Inflammatory macrophage (primary cell): ENCODE measurements around the gene OLIG1.

Experiments
- DNase-seq, 2 donors: peaks; one replicate each; pipeline ENCODE4 v3.0.0-alpha.2; 2020 to 2022

OLIG1 gene

DNA sequence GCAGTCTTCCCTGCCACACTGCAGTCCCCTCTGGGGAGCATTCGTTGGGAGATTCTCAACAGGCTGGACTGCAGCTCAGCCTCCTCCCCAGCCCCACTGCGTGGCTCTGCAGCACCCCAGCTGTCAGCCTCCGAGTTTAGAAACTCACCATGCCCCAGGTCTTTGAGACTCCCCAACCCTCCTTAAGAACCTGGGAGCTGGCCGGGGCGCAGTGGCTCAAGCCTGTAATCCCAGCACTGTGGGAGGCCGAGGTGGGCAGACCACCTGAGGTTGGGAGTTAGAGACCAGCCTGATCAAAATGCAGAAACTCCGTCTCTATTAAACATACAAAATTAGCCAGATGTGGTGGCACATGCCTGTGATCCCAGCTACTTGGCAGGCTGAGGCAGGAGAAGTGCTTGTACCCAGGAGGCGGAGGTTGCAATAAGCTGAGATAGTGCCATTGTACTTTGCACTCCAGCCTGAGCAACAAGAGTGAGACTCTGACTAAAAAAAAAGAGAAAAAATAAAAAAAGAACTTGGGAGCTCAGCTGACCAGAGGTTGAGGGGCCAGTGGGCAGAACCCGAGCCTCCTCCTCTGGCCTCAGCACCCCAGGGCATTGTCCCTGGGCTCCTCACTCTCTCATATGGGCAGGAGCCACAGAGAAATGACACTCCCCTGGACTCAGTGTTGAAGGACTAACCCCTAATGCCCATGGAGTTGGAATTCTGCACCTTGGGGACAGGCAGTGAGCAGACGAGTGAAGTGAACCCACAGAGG lies 38.6 kb upstream of the OLIG1 start:
- no peak for DNase-seq

DNA sequence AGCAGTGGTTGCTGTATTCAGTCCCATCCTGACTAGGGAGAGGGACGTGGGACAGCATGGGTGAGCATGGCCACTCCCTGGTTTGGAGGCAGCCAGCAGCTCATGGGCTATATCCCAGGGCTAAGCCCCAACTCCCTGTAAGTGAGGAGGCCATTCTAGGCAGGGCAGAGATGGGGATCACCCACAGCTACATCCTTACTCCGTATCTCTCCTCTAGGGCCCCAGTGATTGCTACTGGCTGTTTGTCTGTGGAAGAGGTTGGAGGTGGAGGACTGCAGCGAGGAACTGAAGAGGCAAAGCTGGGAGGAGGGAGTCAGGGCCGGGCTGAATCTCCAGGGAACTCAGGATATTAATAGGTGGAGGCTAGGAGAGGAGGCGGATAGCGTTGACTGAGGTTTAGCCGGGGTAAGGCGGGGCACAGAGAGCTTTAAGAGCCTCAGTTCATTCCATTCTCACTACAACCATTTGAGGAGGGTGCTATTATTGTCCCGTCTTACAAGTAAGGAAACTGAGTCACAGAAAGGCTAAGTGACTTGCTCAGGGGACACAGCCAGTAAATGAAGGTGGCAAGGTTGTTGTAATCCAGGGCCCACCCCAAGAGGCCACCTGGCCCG lies 37.4 kb upstream of the OLIG1 start:
- no peak for DNase-seq

DNA sequence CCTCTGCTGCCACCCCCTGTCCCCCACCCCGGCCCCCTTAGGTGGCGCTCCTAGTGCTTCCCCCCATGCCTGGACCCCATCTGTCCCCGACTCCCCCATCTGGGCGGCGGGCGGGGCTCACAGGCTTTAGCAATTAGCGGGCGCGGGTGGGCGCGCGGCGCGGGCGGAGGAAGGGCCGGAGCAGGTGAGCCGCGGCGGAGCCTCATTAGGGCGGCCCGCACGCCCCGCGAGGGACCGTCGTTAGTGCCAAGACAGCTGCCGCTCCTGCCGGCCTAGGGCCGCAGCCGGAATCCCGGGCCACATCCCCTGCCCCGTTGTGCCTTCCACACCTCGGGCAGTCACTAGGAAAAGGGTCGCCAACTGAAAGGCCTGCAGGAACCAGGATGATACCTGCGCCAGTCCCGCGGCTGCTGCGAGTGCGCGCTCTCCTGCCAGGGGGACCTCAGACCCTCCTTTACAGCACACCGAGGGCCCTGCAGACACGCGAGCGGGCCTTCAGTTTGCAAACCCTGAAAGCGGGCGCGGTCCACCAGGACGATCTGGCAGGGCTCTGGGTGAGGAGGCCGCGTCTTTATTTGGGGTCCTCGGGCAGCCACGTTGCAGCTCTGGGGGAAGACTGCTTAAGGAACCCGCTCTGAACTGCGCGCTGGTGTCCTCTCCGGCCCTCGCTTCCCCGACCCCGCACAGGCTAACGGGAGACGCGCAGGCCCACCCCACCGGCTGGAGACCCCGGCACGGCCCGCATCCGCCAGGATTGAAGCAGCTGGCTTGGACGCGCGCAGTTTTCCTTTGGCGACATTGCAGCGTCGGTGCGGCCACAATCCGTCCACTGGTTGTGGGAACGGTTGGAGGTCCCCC lies 36.6 kb upstream of the OLIG1 start:
- DNase-seq = no peak

DNA sequence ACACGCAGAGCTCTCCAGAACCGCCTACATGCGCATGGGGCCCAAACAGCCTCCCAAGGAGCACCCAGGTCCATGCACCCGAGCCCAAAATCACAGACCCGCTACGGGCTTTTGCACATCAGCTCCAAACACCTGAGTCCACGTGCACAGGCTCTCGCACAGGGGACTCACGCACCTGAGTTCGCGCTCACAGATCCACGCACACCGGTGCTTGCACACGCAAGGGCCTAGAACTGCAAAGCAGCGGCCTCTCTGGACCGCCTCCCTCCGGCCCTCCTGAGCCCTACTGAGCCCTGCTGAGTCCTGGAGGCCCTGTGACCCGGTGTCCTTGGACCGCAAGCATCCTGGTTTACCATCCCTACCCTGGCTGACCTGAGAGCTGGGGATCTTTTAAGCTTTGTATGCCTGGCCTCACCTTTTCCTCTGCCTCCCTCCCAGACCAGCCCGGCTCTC lies 36.0 kb upstream of the OLIG1 start:
- no peak for DNase-seq

DNA sequence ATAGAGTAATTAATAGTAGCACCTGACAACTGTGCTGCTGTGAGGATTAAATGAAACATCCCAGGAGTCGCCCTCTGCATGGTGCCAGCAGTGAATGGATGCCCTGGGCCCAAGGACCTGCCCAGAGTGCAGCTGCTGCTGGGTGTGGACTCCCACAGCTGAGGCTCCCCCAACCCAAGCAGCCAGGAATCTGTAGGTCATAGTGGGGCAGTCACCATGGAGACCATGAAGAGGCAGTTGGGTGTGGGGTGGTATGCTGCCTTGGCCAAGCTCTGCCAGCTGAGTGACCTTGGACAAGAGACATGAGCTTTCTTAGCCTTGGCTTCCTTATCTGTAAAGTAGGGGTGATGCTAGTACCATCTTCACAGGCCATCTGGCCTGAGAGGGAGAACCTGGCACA lies 34.8 kb upstream of the OLIG1 start:
- DNase-seq = no peak

DNA sequence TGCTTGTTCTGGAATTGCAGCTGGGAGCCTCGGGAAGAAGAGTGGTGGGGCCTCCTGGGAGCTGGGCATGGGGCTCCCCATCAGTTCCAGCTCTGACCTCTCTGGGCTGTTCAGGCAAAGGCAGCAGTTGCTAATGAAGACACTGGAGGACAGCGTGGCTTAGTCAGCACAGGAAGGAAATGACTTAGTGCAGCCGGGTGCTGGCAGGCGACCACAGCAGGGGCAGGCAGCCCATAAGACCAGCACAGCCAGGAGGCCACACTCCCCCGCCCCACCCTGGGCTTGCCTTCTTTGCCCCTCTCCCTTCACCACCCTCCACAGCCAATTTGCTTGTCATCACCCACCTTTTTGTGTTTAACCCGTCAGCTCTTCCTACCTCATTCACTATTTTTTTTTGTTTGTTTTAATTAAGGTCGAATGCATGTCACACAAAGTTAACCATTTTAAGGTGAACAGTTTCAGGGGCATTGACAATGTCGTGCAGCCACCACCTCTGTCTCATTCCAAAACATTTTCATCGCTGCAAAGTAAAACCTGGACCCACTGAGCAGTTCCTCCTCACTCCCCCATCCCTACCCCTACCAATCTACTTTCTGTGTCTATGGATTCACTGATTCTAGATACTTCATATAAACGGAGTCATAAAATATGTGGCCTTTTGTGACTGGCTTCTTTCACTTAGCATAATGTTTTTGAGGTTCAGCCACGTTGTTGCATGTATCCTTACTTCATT lies 33.3 kb upstream of the OLIG1 start:
- DNase-seq = peak; percentile 58 to 72

DNA sequence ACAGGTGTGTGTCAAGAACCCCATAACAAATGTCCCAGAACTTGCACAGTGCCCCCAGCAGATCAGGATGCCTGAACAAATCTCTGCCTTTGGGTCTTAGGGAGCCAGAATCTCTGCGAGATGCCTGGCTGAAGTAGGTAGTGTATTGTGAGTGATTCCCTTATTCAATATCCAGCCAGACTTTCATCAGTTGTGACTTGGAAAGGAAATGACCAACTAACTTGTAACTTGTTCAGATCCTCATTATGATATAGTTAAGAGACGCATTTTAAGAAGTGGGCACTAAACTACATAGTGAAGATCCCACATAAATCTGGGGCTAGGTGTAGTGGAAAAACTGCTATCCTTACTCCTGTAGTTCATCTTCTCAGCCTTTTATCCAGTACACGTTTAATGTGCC lies 32.4 kb upstream of the OLIG1 start:
- no peak for DNase-seq

DNA sequence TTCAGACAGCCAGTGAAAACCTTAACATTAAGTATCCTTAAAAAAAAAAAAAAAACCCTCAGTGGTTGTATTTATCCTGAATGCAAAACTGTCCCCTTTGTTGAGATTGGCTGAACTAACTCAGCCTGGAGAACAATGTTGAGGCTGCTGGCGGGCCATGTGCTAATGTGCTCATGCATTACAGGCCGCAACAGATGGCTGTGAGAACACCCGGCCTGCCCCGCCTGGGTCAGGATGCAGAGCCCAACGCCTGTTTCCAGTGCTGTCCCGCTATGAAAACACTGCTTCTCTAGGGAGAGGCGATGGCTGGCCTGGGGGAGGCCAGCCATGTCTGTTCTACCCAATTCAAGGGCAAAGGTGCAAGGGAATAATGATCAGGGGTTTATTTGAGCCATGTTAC lies 30.4 kb upstream of the OLIG1 start:
- DNase-seq = no peak

DNA sequence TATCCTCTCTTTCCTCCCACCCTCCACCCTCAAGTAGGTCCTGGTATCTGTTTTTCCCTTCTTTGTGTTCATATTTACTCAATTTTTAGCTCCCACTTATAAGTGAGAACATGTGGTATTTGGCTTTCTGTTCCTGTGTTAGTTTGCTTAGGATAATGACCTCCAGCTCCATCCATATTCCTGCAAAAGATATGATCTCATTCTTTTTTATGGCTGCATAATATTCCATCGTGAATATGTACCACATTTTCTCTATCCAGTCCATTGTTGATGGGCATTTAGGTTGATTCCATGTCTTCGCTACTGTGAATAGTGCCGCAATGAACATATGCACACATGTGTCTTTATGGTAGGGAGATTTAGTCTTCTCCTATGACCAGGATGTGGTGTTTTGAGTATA lies 29.7 kb upstream of the OLIG1 start:
- no peak for DNase-seq

DNA sequence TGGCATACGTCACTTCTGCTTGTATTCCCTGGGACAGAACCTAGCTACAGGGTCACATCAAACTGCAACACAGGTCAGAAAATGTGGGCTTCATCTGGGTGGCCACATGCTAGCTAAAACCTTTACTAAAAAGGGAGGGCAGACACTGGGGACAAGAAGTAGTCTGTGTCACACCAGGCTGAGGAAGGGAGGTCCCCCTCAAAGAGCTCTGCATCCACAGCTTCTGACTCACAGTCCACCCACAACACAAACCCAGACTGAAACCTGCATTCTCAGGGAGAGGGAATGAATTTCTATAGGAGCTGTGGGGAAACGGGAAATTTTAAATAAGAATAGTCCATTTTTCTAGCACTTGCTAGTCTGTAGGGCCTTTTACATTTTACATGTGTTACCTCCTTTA lies 28.0 kb upstream of the OLIG1 start:
- DNase-seq = peak in 1 of 2 donors; percentile 54

DNA sequence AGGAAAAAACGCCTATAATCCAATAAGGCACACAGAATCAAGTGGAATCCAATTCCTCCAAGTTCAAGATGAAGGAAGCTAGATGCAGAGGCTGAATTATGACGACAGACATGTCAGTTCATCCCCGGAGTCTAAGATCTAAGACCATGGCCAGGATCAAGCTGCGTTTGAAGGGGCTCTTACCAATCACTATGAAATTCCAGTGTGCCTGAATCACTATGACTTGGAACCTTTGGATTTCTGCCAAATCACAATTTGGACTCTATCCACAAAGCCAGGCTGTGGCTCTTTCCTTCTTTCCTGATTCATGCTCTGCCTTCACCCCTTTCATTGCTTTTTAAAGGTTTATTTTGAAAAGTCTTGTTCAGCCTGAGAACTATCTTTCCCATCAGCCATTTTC lies 27.1 kb upstream of the OLIG1 start:
- no peak for DNase-seq

DNA sequence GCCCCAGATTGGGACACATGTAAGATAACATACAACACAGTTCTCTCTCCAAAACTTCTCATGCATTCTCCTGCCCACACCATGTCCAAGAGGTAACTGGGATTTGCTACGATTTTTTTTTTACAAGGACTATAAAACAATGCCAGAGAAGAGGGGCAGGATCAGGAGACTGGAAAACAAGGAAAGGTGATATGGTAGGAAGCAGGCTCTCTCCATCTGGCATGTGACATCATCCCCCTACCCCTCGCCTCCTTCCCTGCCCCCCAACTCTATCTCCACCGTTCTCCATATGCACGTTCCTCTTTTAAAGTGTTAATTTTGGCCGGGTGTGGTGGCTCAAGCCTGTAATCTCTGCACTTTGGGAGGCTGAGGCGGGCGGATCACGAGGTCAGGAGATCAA lies 23.5 kb upstream of the OLIG1 start:
- DNase-seq = no peak

DNA sequence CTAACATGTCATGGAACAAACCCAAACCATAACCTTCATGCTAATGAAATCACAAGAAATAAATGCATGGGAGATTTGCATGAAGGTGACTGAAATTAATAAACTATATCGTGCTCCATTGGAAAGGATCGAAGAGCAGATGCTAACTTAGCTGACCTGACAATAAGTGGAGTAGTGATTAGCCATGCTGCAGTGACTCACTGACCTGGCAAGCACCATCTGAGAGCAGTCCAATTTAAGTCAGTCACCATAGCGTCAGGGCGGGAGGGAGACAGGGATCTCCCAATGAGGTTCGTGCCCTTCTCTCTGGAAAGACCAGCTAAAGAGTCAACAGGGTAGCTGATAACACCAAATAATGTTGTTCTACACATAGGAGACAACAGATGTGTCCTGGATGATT lies 22.7 kb upstream of the OLIG1 start:
- no peak for DNase-seq

DNA sequence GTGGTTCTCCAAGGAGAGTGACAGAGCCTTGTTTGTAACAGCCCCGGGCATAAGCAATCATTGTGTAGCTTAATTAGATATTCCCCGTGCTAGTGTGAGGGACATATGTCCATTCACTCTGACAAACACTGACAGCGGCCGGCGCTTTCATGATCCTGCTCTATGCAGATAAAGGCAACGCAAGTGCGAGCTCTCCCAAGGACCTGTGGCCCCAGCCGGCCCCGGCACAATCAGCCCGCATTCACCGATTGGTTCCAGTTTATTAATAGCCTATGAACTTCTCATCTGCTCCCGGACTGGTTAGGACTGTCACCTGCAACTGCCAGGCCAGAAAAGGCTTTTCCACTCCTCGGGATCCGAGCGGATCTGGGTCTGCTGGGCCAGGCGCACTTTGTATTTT lies 18.0 kb upstream of the OLIG1 start:
- no peak for DNase-seq

DNA sequence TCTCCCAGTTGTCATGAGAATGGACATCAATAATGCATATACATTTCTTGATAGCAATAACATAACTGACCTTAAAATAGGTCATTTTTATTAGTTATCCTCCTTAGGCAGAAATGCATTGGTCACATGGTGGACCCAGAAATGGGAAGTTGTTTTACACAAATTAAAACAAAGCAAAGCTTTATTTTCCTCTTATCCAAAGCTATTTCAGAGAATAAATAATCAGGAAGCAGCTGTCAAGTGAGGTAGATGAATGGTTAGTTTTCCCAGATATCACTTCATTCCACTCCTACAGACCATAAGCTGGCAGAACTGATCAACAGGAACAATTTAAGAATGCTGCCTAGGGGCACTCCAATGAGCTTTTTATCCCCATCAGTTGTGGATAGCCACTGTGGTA lies 16.0 kb upstream of the OLIG1 start:
- DNase-seq = no peak

DNA sequence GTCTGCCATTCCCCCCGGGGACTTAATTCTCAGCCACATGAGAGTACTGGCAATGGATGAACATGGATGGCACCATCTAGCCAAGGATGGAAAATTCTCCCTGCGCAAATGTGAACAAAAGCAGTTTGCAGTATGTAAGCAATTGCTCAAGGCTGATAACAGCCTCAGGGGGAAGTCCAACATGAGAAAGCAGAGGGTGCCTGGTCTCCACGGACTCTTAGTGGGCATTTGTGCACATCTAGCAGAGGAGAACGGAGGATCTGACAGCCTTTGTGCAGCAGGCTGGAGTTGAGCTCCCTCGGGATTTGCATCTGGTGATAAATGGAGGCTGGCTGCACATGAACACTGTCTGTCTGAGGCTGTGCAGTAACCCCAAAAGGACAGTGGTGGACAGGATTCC lies 13.9 kb upstream of the OLIG1 start:
- peak; percentile 15 to 53 for DNase-seq

DNA sequence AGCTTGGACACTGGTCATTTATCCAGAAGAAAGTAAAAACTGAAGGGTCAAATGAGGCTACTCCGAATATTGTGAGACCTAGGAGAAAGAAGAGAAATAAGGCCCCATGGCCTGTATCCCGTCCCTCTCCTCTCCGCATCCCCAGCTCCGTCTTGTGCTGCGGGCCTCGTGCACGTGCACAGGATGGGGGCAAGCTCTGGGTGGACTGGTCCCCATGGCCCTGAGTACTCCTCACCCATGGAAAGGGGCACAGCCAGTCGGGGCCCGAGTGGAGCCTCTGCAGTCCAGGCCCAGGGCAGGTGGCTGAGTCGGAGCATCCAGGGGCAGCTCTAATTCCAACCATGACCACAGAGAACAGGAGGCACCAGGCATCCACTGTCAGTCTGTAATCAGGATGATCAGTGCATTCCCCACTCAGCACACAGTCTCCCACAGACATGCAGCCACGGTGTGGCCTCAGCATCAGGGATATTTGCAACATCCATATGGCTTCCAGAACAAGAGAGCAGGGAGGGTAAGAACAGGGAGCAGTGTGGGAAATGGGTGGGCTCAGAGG lies 12.5 kb upstream of the OLIG1 start:
- no peak for DNase-seq

DNA sequence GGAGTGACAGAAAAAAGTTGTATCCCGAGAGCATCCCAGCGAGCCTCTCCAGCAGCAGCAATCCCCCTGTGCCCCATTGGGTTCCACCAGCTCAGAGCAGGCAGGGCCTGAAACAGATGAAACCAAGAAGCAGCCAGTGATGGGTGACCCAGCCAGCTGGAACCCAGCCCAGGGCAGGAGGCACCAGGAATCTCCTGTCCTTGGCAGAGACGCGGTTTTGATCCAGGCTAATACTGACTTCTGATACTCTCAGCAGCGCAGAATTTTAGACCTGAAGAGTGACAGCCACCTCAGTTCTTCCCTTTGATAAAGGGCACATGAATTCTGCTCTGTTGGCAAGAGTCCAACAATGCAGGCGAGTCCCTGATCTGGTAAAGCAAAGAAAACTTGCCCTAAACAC lies 11.4 kb upstream of the OLIG1 start:
- no peak for DNase-seq

DNA sequence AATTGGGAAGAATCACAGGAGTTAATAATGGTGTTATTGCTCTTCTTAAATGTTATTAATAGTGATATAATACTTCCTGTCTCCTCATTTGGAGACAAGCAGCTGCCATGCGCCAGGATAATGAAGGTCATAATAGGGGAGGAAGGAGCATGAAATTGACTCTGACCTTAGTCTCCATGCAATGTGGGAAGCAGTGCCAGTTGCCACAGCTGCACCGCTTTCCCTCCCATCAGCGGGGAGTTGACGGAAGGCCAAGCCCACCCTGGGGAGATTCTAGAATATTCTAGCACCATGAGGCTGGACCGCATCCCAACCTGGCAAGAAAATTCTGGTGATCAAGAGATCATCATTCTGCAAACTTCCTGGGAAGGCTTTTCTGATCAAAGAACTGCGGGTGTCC lies 11.0 kb upstream of the OLIG1 start:
- DNase-seq = peak in 1 of 2 donors; percentile 29

DNA sequence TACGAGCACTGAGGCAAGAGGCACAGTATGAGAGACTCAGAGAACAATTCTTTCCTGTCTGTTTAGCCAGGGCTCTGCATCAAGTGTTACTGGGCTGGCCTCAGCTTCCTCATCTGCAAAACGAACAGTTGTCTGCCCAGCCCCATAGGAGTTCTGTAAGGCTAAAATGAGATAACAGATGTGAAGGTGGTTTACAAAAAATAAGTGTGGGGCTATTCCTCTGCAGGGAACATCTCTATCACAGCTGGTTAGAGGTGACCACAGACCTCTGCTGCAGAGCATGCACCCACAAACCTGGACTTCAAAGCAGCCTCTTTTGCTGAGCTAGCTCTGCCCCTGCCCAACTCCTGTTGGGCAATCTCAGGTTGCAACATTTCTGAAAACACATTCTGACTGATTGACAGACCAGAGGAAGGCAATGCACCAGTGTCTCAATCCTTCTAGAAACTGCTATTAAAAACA lies 10.5 kb upstream of the OLIG1 start:
- peak; percentile 89 to 92 for DNase-seq

DNA sequence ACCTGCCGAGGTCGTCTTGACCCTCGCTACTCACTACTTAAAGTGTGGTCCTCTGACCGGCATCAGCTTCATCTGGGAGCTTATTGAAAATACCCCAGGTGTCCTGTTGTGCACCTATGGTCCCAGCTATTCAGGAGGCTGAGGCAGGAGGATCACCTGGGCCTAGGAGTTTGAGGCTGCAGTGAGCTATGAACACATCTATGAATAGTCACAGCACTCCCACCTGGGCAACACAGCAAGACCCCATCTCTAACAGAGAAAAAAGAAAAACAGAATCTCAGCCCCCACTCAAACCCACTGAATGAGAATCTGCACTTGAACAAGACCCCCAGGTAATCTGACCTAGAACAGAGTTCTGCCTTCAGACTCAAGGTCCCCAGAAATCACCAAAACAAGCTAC lies 8.7 kb upstream of the OLIG1 start:
- no peak for DNase-seq

DNA sequence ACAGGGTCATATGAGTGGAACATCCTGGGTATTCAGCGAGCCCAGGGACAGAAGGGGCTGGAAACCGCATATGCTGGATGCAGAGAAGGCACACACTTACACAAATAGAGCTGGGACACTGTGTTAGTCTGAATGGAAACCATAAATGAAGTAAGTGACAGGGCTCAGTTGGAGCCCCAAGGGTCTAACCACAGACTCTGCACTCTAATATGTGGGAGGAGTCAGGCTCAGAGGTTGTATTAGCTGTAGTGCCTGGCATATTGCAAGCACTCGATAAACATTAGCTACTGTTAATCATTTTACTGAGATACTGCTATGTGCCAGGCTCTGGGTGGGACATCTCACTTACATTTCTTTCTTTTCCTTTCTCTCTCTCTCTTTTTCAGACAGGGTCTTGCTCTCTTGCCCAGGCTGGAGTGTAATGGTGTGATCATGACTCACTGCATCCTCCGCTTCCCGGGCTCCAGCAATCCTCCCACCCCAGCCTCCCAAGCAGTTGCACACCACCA lies 6.5 kb upstream of the OLIG1 start:
- DNase-seq = no peak
